Left lung (tissue), 10 donors: ENCODE results near the gene ASB1. TPM values are rescaled to one million over a fixed set of nuclear protein-coding genes. Genes with fewer than 3 reads are reported as not detected.

Source experiments
- ATAC-seq: fragments of 200-7000 bp; cut with Tn5 transposase; one replicate; pipeline ENCODE4 v1.9.1; 2020; ENCODE audit warnings: moderate library complexity
- DNase-seq, 4 donors: peaks; one replicate each; pipeline ENCODE4 v3.0.0-alpha.2; 2013 to 2020
- H3K27ac ChIP-seq, 2 donors: fragments of 200-600 bp; sonication (generic) in 1 of 2; one replicate each; pipeline versions ENCODE4 v1.5.0 to v1.8.0; 2020 to 2021
- H3K27me3 ChIP-seq, 2 donors: fragments of 200-600 bp; sonication (generic) in 1 of 2; one replicate each; pipeline versions ENCODE4 v1.5.0 to v1.8.0; 2020 to 2021
- H3K36me3 ChIP-seq, 2 donors: fragments of 200-600 bp; sonication (generic) in 1 of 2; one replicate each; pipeline versions ENCODE4 v1.5.0 to v1.8.0; 2020 to 2021
- H3K4me1 ChIP-seq, 2 donors: fragments of 200-600 bp; one replicate each; pipeline ENCODE4 v1.8.0; 2021
- H3K4me3 ChIP-seq, 2 donors: fragments of 200-600 bp; sonication (generic) in 1 of 2; one replicate each; pipeline versions ENCODE4 v1.5.0 to v1.8.0; 2020 to 2021; ENCODE audit warnings: mild to moderate bottlenecking in 1 of 2
- H3K9me3 ChIP-seq, 2 donors: fragments of 200-600 bp; sonication (generic) in 1 of 2; one replicate each; pipeline versions ENCODE4 v1.5.0 to v1.8.0; 2020 to 2021
- CTCF ChIP-seq, 2 donors: fragments of 200-600 bp; sonication (generic) in 1 of 2; IDR thresholded peaks; one replicate each; pipeline versions ENCODE4 v1.5.0 to v1.8.0; 2021; ENCODE audit warnings: antibody characterized with exemption in 2 of 2
- intact Hi-C, 2 donors: fragments of 100-400 bp; cut with DNase I; formaldehyde crosslinking; loops; one replicate each; pipeline versions ENCODE4 v1.11.2 to v1.14.2; 2022
- polyA plus RNA-seq, 6 donors: library from polyadenylated mRNA; unstranded; fragments of 120-200 nt; gene quantifications; one replicate each; pipeline ENCODE4 v1.2.1, GENCODE V29; 2013; ENCODE audit not compliant: insufficient read length in 6 of 6
- total RNA-seq, 2 donors: library from RNA; stranded (reverse); fragmentation: NEBNext Ultra II Directional; extraction: Animal tissue kit (Norgen Biotek cat#: 25700); gene quantifications; one replicate each; pipeline ENCODE4 v1.2.1, GENCODE V29; 2021
- donor health status: DM: no; HTN: yes; CAD: no.
- donor health status: DM: no; HTN: no; CAD: no.

The ASB1 gene
- total and polyA plus RNA-seq, 8 donors = 16.6 to 33.4 (median 27.4) TPM

- intact Hi-C loops = no loop called here
Observed at GRCh38 chr2:238496756-238497609, 70.3 kb downstream of the ASB1 start.

GRCh38 chr2:238497610-238498005 is 70.9 kb downstream of the ASB1 start:
- TF ChIP-seq CTCF (IDR thresholded peaks at IDR 0.05) = no peak
- Histone ChIP-seq H3K4me1 (no peaks in the 10 kb centered on the region), H3K36me3 (no peaks in the 10 kb centered on the region), H3K9me3 (no peaks in the 10 kb centered on the region), H3K27ac (no peak overlapping the region), H3K27me3 (no peaks in the 10 kb centered on the region), H3K4me3 (no peak overlapping the region)
- ATAC-seq (no peak), DNase-seq (no peak)
- intact Hi-C loops = no loop called here

More at GRCh38 chr2:238496756-238497609, 70.3 kb downstream of the ASB1 start:
- H3K4me1 ChIP-seq = no peaks in the 10 kb centered on the region
- no peak for TF ChIP-seq CTCF (IDR thresholded peaks at IDR 0.05)
- no peak overlapping the region for H3K4me3 ChIP-seq
- H3K27ac ChIP-seq = no peak overlapping the region
- ATAC-seq (no peak), DNase-seq (no peak)
- H3K36me3 ChIP-seq = no peaks in the 10 kb centered on the region
- H3K9me3 ChIP-seq = no peaks in the 10 kb centered on the region
- H3K27me3 ChIP-seq = no peaks in the 10 kb centered on the region

- no peaks in the 10 kb centered on the region for H3K36me3 ChIP-seq
- H3K27ac ChIP-seq = no peak overlapping the region
- intact Hi-C loops = no loop called here
- H3K4me1 ChIP-seq = no peaks in the 10 kb centered on the region
- no peaks in the 10 kb centered on the region for H3K9me3 ChIP-seq
- no peak for ATAC-seq
- no peak for TF ChIP-seq CTCF (IDR thresholded peaks at IDR 0.05)
- no peak for DNase-seq
- H3K27me3 ChIP-seq = no peaks in the 10 kb centered on the region
- no peak overlapping the region for H3K4me3 ChIP-seq
Observed at GRCh38 chr2:238498188-238498587, 71.5 kb downstream of the ASB1 start.

- no peaks in the 10 kb centered on the region for H3K9me3 ChIP-seq
- no peak for DNase-seq
- no peak overlapping the region for H3K27ac ChIP-seq
- no peaks in the 10 kb centered on the region for H3K36me3 ChIP-seq
- H3K27me3 ChIP-seq = no peaks in the 10 kb centered on the region
- intact Hi-C loops = no loop called here
- no peak for ATAC-seq
- TF ChIP-seq CTCF (IDR thresholded peaks at IDR 0.05) = no peak
- H3K4me3 ChIP-seq = no peak overlapping the region
- H3K4me1 ChIP-seq = no peaks in the 10 kb centered on the region
Observed at GRCh38 chr2:238498691-238499295, 72.1 kb downstream of the ASB1 start.

GRCh38 chr2:238499731-238500580 is 73.2 kb downstream of the ASB1 start:
- H3K4me3 ChIP-seq = no peak overlapping the region
- no peak overlapping the region for H3K27ac ChIP-seq
- DNase-seq (no peak), ATAC-seq (no peak)
- H3K27me3 ChIP-seq = no peaks in the 10 kb centered on the region
- TF ChIP-seq CTCF (IDR thresholded peaks at IDR 0.05) = no peak
- intact Hi-C loops = no loop called here
- H3K36me3 ChIP-seq = no peaks in the 10 kb centered on the region
- H3K9me3 ChIP-seq = no peaks in the 10 kb centered on the region
- H3K4me1 ChIP-seq = no peaks in the 10 kb centered on the region
